CD14-positive monocyte (primary cell): ENCODE results near the gene ZNRF1. TPM values are rescaled to one million over a fixed set of nuclear protein-coding genes. Genes with fewer than 3 reads are reported as not detected.
"Not testable (repeated sequence)": the region's sequence is repeated elsewhere in the genome, so short reads cannot be mapped to it uniquely, and the experiment has no call there.

Experiments
- DNase-seq, 3 donors: peaks; one replicate each; pipeline ENCODE4 v3.0.0-alpha.2; 2011 to 2022
- H2AFZ ChIP-seq: 2 replicates; pipeline ENCODE4 v1.6.0; 2012; ENCODE audit warnings: mild to moderate bottlenecking, low read depth, low read length, inconsistent platforms; ENCODE audit not compliant: insufficient read depth, poor library complexity, severe bottlenecking
- H3K27ac ChIP-seq, 2 donors: 1 replicate in 1 of 2; 2 replicates in 1 of 2; pipeline ENCODE4 v1.5.1; 2012 to 2013; ENCODE audit warnings: low read length in 2 of 2, control low read depth in 1 of 2, inconsistent platforms in 1 of 2, low read depth in 1 of 2, mild to moderate bottlenecking in 1 of 2
- H3K27me3 ChIP-seq, 2 donors: one replicate each; pipeline versions ENCODE4 v1.6.0 to v1.6.1; 2011 to 2013; ENCODE audit warnings: low read length in 2 of 2; ENCODE audit not compliant: control insufficient read depth in 2 of 2, insufficient read depth in 2 of 2
- H3K36me3 ChIP-seq, 2 donors: replicated peaks in 1 of 2; 1 replicate in 1 of 2; 2 replicates in 1 of 2; pipeline versions ENCODE4 v1.5.1 to v1.6.1; 2012 to 2013; ENCODE audit warnings: low read length in 2 of 2, control low read depth in 1 of 2, inconsistent platforms in 1 of 2, mild to moderate bottlenecking in 1 of 2; ENCODE audit not compliant: insufficient read depth in 2 of 2, control insufficient read depth in 1 of 2
- H3K4me1 ChIP-seq, 2 donors: 1 replicate in 1 of 2; 2 replicates in 1 of 2; pipeline versions ENCODE4 v1.5.1 to v1.6.1; 2012 to 2013; ENCODE audit warnings: low read length in 2 of 2, control low read depth in 1 of 2, inconsistent platforms in 1 of 2, mild to moderate bottlenecking in 1 of 2, moderate library complexity in 1 of 2; ENCODE audit not compliant: insufficient read depth in 2 of 2, control insufficient read depth in 1 of 2
- H3K4me2 ChIP-seq: replicated peaks from 2 replicates; pipeline ENCODE3; 2012; ENCODE audit warnings: low read length, moderate library complexity, mild to moderate bottlenecking; ENCODE audit not compliant: poor library complexity, severe bottlenecking; ENCODE audit errors: extremely low read depth
- H3K4me3 ChIP-seq, 3 experiments: fragments of 200-600 bp in 1 of 3; sonication (generic) in 1 of 3; replicated peaks in 1 of 3; 1 replicate in 2 of 3; 2 replicates in 1 of 3; pipeline ENCODE4 v1.5.1; 2011 to 2013; ENCODE audit warnings: low read length in 3 of 3, mild to moderate bottlenecking in 3 of 3, control low read depth in 2 of 3, low read depth in 2 of 3, inconsistent platforms in 1 of 3, moderate library complexity in 1 of 3
- H3K79me2 ChIP-seq: 2 replicates; pipeline ENCODE4 v1.6.0; 2012; ENCODE audit warnings: mild to moderate bottlenecking, control low read depth, inconsistent platforms, low read length, moderate library complexity; ENCODE audit not compliant: insufficient read depth
- H3K9ac ChIP-seq: 2 replicates; pipeline ENCODE4 v1.6.0; 2017; ENCODE audit warnings: low read length, mild to moderate bottlenecking; ENCODE audit not compliant: insufficient read depth, poor library complexity, severe bottlenecking
- H3K9me3 ChIP-seq, 2 donors: replicated peaks in 1 of 2; 1 replicate in 1 of 2; 2 replicates in 1 of 2; pipeline versions ENCODE4 v1.5.1 to v1.6.1; 2012 to 2013; ENCODE audit warnings: low read length in 2 of 2, control low read depth in 1 of 2; ENCODE audit not compliant: control insufficient read depth in 1 of 2, insufficient read depth in 1 of 2
- H4K20me1 ChIP-seq: 2 replicates; pipeline ENCODE4 v1.6.0; 2012; ENCODE audit warnings: mild to moderate bottlenecking, low read length, control low read depth, moderate library complexity; ENCODE audit not compliant: insufficient read depth
- H3K27ac Mint-ChIP-seq, 7 donors: one replicate each; pipeline ENCODE4 v1.8.0; 2020; ENCODE audit warnings: mild to moderate bottlenecking in 7 of 7, mixed read lengths in 7 of 7, moderate library complexity in 6 of 7, inconsistent platforms in 2 of 7
- H3K27me3 Mint-ChIP-seq, 3 donors: one replicate each; pipeline ENCODE4 v1.8.0; 2021 to 2022; ENCODE audit warnings: low read depth in 3 of 3, mild to moderate bottlenecking in 3 of 3, mixed read lengths in 3 of 3, moderate library complexity in 3 of 3, inconsistent platforms in 1 of 3
- H3K36me3 Mint-ChIP-seq, 2 donors: one replicate each; pipeline ENCODE4 v1.8.0; 2020; ENCODE audit warnings: mixed read lengths in 2 of 2, inconsistent platforms in 1 of 2, mild to moderate bottlenecking in 1 of 2
- H3K4me1 Mint-ChIP-seq: one replicate; pipeline ENCODE4 v1.8.0; 2020; ENCODE audit warnings: mild to moderate bottlenecking, mixed read lengths
- H3K4me3 Mint-ChIP-seq, 2 donors: one replicate each; pipeline ENCODE4 v1.8.0; 2020; ENCODE audit warnings: mild to moderate bottlenecking in 2 of 2, mixed read lengths in 2 of 2, moderate library complexity in 1 of 2
- H3K9me3 Mint-ChIP-seq, 7 donors: one replicate each; pipeline ENCODE4 v1.8.0; 2020 to 2022; ENCODE audit warnings: mixed read lengths in 7 of 7, mild to moderate bottlenecking in 6 of 7, moderate library complexity in 6 of 7, inconsistent platforms in 2 of 7
- WGBS: methylation state at CpG from one replicate; pipeline ENCODE4 v1.1.5; 2013; ENCODE audit warnings: missing lambda C conversion rate; ENCODE audit not compliant: insufficient coverage; 5-methylcytosine and 5-hydroxymethylcytosine counted together
- intact Hi-C, 2 donors: fragments of 100-400 bp; cut with micrococcal nuclease; formaldehyde crosslinking; loops; one replicate each; pipeline versions ENCODE4 v1.15.0 to v1.15.1; 2023
- polyA plus RNA-seq, 3 donors: library from polyadenylated mRNA; depleted of rRNA in 1 of 3; unstranded in 2 of 3; stranded (reverse) in 1 of 3; fragments of 300-500 nt in 2 of 3; fragments of >200 nt in 1 of 3; fragmentation: Illumina TruSeq in 2 of 3; gene quantifications; 1 replicate in 2 of 3; 2 replicates in 1 of 3; pipeline ENCODE4 v1.2.3, GENCODE V29; 2012 to 2021
- TF ChIP-seq, protein P1 (sequence below): fragments of 200-600 bp; IDR thresholded peaks from one replicate; pipeline ENCODE4 v1.8.0; 2022; ENCODE audit warnings: antibody characterized with exemption, mild to moderate bottlenecking

ZNRF1 gene
- polyA plus RNA-seq, 3 donors = 1.9 to 5.3 (median 4.3) TPM

- H3K4me3 ChIP-seq = no peak overlapping the region
- H3K36me3 ChIP-seq = no peaks in the 10 kb centered on the region
- no peak overlapping the region for H3K27ac ChIP-seq
- peaks cover 0 to 3% (median 0%) of the 10 kb centered on the region in 7 donors for H3K9me3 Mint-ChIP-seq
- no peak overlapping the region for H3K4me2 ChIP-seq
- no peaks in the 10 kb centered on the region for H3K27me3 Mint-ChIP-seq
- no peaks in the 10 kb centered on the region for H3K27me3 ChIP-seq
- H3K4me3 Mint-ChIP-seq = no peak overlapping the region
- H3K4me1 ChIP-seq = peaks cover 18 to 41% of the 10 kb centered on the region in 2 donors
- peaks cover 0 to 15% of the 10 kb centered on the region in 2 donors for H3K36me3 Mint-ChIP-seq
- no peak for DNase-seq
- H4K20me1 ChIP-seq = no peaks in the 10 kb centered on the region
- H3K79me2 ChIP-seq = peaks cover 80% of the 10 kb centered on the region
- TF ChIP-seq, protein P1, sequence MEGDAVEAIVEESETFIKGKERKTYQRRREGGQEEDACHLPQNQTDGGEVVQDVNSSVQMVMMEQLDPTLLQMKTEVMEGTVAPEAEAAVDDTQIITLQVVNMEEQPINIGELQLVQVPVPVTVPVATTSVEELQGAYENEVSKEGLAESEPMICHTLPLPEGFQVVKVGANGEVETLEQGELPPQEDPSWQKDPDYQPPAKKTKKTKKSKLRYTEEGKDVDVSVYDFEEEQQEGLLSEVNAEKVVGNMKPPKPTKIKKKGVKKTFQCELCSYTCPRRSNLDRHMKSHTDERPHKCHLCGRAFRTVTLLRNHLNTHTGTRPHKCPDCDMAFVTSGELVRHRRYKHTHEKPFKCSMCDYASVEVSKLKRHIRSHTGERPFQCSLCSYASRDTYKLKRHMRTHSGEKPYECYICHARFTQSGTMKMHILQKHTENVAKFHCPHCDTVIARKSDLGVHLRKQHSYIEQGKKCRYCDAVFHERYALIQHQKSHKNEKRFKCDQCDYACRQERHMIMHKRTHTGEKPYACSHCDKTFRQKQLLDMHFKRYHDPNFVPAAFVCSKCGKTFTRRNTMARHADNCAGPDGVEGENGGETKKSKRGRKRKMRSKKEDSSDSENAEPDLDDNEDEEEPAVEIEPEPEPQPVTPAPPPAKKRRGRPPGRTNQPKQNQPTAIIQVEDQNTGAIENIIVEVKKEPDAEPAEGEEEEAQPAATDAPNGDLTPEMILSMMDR = no peak
- H2AFZ ChIP-seq = no peak overlapping the region
- intact Hi-C loops = no loop called here
- WGBS = no CpG with 5 or more reads among the region's 2 CpGs
- no peak overlapping the region for H3K9ac ChIP-seq
- no peaks in the 10 kb centered on the region for H3K9me3 ChIP-seq
- peaks cover 40% of the 10 kb centered on the region for H3K4me1 Mint-ChIP-seq
- no peak overlapping the region for H3K27ac Mint-ChIP-seq
Measured at GRCh38 chr16:75014318-75014717, 15.5 kb downstream of the ZNRF1 start.

GRCh38 chr16:75016451-75017081, 17.7 kb downstream of the ZNRF1 start:
- Mint-ChIP-seq H3K36me3 (peaks cover 9 to 21% of the 10 kb centered on the region in 2 donors), H3K9me3 (peaks cover 9 to 19% (median 16%) of the 10 kb centered on the region in 7 donors), H3K27ac (peak overlapping the region in 2 of 7 donors; percentile 6 to 13), H3K4me1 (peaks cover 30% of the 10 kb centered on the region)
- H2AFZ ChIP-seq, H3K4me3 Mint-ChIP-seq, H3K27me3 Mint-ChIP-seq, H3K27ac ChIP-seq, H3K4me3 ChIP-seq, DNase-seq, H3K9ac ChIP-seq, H4K20me1 ChIP-seq, intact Hi-C loops, H3K4me2 ChIP-seq, H3K27me3 ChIP-seq: not testable (repeated sequence)
- Histone ChIP-seq H3K79me2 (peaks cover 83% of the 10 kb centered on the region), H3K4me1 (peaks cover 11 to 30% of the 10 kb centered on the region in 2 donors), H3K9me3 (peaks cover 8 to 11% of the 10 kb centered on the region in 2 donors), H3K36me3 (peaks cover 0 to 11% of the 10 kb centered on the region in 2 donors)
- 94% methylated on average over 6 of the region's 12 CpGs for WGBS
